MM.1S (cell line): ENCODE data around the gene KRTAP29-1.

Source experiments
- CTCF ChIP-seq: fragments of 300-600 bp; sonication (generic); IDR thresholded peaks from 2 replicates; pipeline ENCODE4 v1.5.1; 2016; ENCODE audit warnings: antibody characterized with exemption, low read length, mixed read lengths
- EZH2phosphoT487 ChIP-seq: fragments of 300-600 bp; sonication (generic); IDR thresholded peaks from 2 replicates; pipeline ENCODE4 v1.6.1; 2018; ENCODE audit warnings: antibody characterized with exemption, low read length

DNA sequence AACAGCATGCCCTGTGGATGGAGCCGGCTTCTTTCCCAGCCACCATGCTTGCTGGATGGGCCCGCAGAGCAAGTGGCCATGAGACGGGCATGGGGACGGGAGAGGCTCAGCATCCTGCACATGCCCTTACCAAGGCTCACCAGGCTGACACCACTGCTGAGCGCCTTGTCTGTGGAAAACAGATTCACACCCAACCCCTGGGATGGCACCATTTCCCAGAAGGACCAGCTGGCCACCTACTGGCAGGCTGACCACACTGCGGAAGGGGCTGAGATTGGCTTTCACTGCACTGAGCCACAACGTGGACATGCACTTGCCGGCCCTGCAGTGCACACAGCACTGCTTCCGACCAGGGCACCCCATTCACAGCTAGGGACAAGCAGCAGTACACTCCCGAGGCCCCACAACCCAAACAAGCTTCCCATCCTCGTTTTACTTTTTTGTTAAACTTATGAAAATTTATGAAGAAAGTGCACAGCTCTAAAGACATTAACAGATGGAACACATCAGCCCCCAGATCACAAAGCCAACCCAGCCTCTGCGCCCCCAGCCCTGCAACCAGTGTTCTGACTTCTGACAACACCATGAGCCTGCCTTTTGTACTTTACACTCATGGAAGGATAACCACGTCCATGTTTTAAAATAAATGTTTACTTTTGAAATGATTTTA is 26.8 kb upstream of the KRTAP29-1 start:
- peak; percentile 60 for TF ChIP-seq CTCF
- TF ChIP-seq EZH2phosphoT487 = no peak
